ENCODE data around the gene SLMAP.

DNA sequence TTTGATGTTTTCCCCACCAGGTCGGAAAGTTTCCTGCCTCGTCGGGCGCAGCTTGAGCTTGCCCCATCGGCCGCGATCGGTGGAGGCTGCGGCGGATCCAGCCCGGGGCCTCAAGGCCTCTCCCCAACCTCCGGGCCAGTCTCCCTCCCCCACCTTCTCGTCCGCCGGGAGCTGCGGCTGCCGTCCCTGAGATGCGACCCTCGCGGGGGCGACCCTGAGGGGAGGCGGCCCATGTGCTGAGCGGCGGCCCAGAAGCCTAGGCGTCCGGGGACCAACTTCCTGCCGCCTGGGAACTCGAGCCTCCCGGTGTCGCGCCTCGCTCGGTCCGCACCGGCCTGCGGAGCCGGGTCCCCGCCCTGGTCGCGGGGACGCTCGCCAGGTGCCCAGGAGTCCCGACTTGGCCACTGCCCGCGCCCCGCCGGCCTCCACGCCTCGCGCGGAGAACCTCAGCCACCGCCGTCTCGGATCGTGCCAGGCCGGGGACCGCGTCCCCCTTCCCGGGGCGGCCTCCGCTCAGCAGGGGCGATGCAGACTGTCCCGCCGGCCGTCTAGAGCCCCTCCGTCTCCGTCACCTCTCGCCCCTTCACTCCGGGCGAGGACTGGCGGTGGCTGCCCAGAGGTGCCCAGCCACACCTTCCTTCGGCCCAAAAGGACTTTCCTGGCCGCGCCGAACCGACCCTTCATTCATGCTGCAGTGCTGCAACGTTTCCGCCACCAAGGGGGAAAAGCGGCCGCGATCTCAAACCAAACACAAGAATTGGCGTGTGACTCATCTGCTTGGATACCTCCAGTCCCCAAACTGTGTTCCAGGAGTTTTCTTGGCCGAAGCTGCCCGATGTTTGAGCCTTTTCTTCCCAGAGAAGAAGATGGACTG, 656 bp downstream of the SLMAP start:
- TF ChIP-seq HDAC2 (IDR thresholded peaks at IDR 0.05) (no peak), FOSL2 (IDR thresholded peaks at IDR 0.05) (no peak), FOSL2 (CRISPR knock-in tag; IDR thresholded peaks at IDR 0.05) (peak; percentile 53), RAD21 (conservative IDR thresholded peaks at IDR 0.05 in 1 of 2, IDR thresholded peaks at IDR 0.05 in 1 of 2) (0 out of 5 replicates have a peak, but pooled peaks of 1 of the 2 experiments have one; percentile 18), SMC3 (IDR thresholded peaks at IDR 0.05) (0 out of 3 replicates have a peak, but pooled peaks have one; percentile 8), JUNB (IDR thresholded peaks at IDR 0.05) (no peak), POLR2A (IDR thresholded peaks at IDR 0.05; ENCODE audit: low read length) (no peak), CHD4 (IDR thresholded peaks at IDR 0.05; ENCODE audit: borderline replicate concordance) (no peak), MAFK (IDR thresholded peaks at IDR 0.05; ENCODE audit: partially characterized antibody) (no peak)
- TF ChIP-seq, protein P1, sequence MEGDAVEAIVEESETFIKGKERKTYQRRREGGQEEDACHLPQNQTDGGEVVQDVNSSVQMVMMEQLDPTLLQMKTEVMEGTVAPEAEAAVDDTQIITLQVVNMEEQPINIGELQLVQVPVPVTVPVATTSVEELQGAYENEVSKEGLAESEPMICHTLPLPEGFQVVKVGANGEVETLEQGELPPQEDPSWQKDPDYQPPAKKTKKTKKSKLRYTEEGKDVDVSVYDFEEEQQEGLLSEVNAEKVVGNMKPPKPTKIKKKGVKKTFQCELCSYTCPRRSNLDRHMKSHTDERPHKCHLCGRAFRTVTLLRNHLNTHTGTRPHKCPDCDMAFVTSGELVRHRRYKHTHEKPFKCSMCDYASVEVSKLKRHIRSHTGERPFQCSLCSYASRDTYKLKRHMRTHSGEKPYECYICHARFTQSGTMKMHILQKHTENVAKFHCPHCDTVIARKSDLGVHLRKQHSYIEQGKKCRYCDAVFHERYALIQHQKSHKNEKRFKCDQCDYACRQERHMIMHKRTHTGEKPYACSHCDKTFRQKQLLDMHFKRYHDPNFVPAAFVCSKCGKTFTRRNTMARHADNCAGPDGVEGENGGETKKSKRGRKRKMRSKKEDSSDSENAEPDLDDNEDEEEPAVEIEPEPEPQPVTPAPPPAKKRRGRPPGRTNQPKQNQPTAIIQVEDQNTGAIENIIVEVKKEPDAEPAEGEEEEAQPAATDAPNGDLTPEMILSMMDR (IDR thresholded peaks at IDR 0.05): no peak
- TF ChIP-seq, protein P2, sequence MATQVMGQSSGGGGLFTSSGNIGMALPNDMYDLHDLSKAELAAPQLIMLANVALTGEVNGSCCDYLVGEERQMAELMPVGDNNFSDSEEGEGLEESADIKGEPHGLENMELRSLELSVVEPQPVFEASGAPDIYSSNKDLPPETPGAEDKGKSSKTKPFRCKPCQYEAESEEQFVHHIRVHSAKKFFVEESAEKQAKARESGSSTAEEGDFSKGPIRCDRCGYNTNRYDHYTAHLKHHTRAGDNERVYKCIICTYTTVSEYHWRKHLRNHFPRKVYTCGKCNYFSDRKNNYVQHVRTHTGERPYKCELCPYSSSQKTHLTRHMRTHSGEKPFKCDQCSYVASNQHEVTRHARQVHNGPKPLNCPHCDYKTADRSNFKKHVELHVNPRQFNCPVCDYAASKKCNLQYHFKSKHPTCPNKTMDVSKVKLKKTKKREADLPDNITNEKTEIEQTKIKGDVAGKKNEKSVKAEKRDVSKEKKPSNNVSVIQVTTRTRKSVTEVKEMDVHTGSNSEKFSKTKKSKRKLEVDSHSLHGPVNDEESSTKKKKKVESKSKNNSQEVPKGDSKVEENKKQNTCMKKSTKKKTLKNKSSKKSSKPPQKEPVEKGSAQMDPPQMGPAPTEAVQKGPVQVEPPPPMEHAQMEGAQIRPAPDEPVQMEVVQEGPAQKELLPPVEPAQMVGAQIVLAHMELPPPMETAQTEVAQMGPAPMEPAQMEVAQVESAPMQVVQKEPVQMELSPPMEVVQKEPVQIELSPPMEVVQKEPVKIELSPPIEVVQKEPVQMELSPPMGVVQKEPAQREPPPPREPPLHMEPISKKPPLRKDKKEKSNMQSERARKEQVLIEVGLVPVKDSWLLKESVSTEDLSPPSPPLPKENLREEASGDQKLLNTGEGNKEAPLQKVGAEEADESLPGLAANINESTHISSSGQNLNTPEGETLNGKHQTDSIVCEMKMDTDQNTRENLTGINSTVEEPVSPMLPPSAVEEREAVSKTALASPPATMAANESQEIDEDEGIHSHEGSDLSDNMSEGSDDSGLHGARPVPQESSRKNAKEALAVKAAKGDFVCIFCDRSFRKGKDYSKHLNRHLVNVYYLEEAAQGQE (IDR thresholded peaks at IDR 0.05): no peak
- TF ChIP-seq, protein P3, sequence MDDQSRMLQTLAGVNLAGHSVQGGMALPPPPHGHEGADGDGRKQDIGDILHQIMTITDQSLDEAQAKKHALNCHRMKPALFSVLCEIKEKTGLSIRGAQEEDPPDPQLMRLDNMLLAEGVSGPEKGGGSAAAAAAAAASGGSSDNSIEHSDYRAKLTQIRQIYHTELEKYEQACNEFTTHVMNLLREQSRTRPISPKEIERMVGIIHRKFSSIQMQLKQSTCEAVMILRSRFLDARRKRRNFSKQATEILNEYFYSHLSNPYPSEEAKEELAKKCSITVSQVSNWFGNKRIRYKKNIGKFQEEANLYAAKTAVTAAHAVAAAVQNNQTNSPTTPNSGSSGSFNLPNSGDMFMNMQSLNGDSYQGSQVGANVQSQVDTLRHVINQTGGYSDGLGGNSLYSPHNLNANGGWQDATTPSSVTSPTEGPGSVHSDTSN (IDR thresholded peaks at IDR 0.05): no peak
- TF ChIP-seq, protein P4, sequence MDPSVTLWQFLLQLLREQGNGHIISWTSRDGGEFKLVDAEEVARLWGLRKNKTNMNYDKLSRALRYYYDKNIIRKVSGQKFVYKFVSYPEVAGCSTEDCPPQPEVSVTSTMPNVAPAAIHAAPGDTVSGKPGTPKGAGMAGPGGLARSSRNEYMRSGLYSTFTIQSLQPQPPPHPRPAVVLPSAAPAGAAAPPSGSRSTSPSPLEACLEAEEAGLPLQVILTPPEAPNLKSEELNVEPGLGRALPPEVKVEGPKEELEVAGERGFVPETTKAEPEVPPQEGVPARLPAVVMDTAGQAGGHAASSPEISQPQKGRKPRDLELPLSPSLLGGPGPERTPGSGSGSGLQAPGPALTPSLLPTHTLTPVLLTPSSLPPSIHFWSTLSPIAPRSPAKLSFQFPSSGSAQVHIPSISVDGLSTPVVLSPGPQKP (IDR thresholded peaks at IDR 0.05; ENCODE audit: low read depth, low read length): no peak
